T-helper 17 cell (primary cell): ENCODE measurements around the gene SPRR2D. TPM values are rescaled to one million over a fixed set of nuclear protein-coding genes. Genes with fewer than 3 reads are reported as not detected.

Experiments
- ATAC-seq: fragments of 150-1000 bp; cut with Tn5 transposase; 2 replicates; pipeline ENCODE4 v1.10.0; 2021; ENCODE audit warnings: mild to moderate bottlenecking, moderate library complexity
- DNase-seq, 3 donors: peaks; one replicate each; pipeline versions ENCODE4 v3.0.0 to v3.0.0-alpha.2; 2020 to 2021
- H3K9me3 ChIP-seq: one replicate; pipeline ENCODE4 v1.7.0; 2013; ENCODE audit warnings: low read length, mild to moderate bottlenecking; ENCODE audit not compliant: control insufficient read depth, poor library complexity, severe bottlenecking
- H3K27ac Mint-ChIP-seq: one replicate; pipeline ENCODE4 v1.8.0; 2022; ENCODE audit warnings: mild to moderate bottlenecking, moderate library complexity, mixed read lengths
- H3K27me3 Mint-ChIP-seq: one replicate; pipeline ENCODE4 v1.8.0; 2022; ENCODE audit warnings: mixed read lengths
- H3K36me3 Mint-ChIP-seq: one replicate; pipeline ENCODE4 v1.8.0; 2022; ENCODE audit warnings: low read depth, mixed read lengths
- H3K4me1 Mint-ChIP-seq: one replicate; pipeline ENCODE4 v1.8.0; 2022; ENCODE audit warnings: mild to moderate bottlenecking, mixed read lengths
- H3K4me3 Mint-ChIP-seq: one replicate; pipeline ENCODE4 v1.8.0; 2022; ENCODE audit warnings: mild to moderate bottlenecking, moderate library complexity, mixed read lengths
- total RNA-seq, 4 donors: library from RNA in 2 of 4; stranded (reverse) in 2 of 4; gene quantifications; one replicate each; pipeline ENCODE4 v1.2.3 and lab custom pipeline; 2022 to 2026

Gene SPRR2D
- total RNA-seq, 2 donors from 2014 or later = not detected

DNA sequence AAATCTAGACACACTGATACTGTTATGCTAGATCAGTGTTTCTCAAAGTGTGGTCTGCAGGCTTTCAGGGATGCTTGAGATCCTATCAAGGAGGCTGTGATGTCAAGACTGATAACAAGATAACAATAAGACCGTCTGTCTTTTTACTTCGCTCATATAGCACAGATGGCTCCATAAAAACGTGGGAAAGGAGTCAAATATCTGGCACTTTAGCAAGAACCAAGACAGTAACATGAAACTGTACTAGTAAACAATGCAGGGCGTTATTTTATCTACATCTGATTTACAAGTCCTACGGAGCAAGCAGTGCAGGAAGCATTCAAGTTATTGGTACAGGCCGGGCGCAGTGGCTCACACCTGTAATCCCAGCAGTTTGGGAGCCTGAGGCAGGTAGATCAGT, 43.0 kb downstream of the SPRR2D start:
- Mint-ChIP-seq H3K27ac (no peak overlapping the region), H3K4me1 (no peaks in the 10 kb centered on the region), H3K27me3 (peaks cover 36% of the 10 kb centered on the region), H3K36me3 (peaks cover 2% of the 10 kb centered on the region), H3K4me3 (no peak overlapping the region)
- ATAC-seq = no peak
- no peaks in the 10 kb centered on the region for H3K9me3 ChIP-seq
- no peak for DNase-seq

- Mint-ChIP-seq H3K36me3 (peaks cover 2% of the 10 kb centered on the region), H3K27me3 (peaks cover 40% of the 10 kb centered on the region), H3K4me1 (no peaks in the 10 kb centered on the region), H3K27ac (no peak overlapping the region), H3K4me3 (no peak overlapping the region)
- DNase-seq = no peak
- ATAC-seq = no peak
- H3K9me3 ChIP-seq = no peaks in the 10 kb centered on the region
Observed at GRCh38 chr1:152996633-152997400, 44.1 kb downstream of the SPRR2D start.

GRCh38 chr1:152995842-152996241, 45.1 kb downstream of the SPRR2D start:
- ATAC-seq (no peak), DNase-seq (no peak)
- no peaks in the 10 kb centered on the region for H3K9me3 ChIP-seq
- no peak overlapping the region for H3K27ac Mint-ChIP-seq
- no peak overlapping the region for H3K4me3 Mint-ChIP-seq
- H3K4me1 Mint-ChIP-seq = no peaks in the 10 kb centered on the region
- H3K36me3 Mint-ChIP-seq = peaks cover 4% of the 10 kb centered on the region
- H3K27me3 Mint-ChIP-seq = peaks cover 37% of the 10 kb centered on the region

- H3K27ac Mint-ChIP-seq = no peak overlapping the region
- ATAC-seq (no peak), DNase-seq (no peak)
- peaks cover 2% of the 10 kb centered on the region for H3K36me3 Mint-ChIP-seq
- no peak overlapping the region for H3K4me3 Mint-ChIP-seq
- peaks cover 33% of the 10 kb centered on the region for H3K27me3 Mint-ChIP-seq
- H3K9me3 ChIP-seq = no peaks in the 10 kb centered on the region
- H3K4me1 Mint-ChIP-seq = no peaks in the 10 kb centered on the region
Observed at GRCh38 chr1:152993186-152993585, 47.7 kb downstream of the SPRR2D start.

Other genes with a start within 250 kb of the SPRR2D start
- gene LCE1D, start 244.4 kb downstream of the SPRR2D start, total RNA-seq = not detected
- gene LCE1C, start 234.5 kb downstream of the SPRR2D start, total RNA-seq = not detected
- gene LCE1B, start 229.1 kb downstream of the SPRR2D start, total RNA-seq = not detected
- gene LCE1A, start 213.6 kb downstream of the SPRR2D start, total RNA-seq = not detected
- not detected for gene LCE6A, start 198.3 kb downstream of the SPRR2D start, total RNA-seq
- gene LCE7A, start 181.1 kb downstream of the SPRR2D start, total RNA-seq = not detected
- gene SMCP, start 162.8 kb downstream of the SPRR2D start, total RNA-seq = not detected
- gene IVL, start 132.6 kb downstream of the SPRR2D start, total RNA-seq = not detected
- not detected for gene SPRR5, start 93.9 kb downstream of the SPRR2D start, total RNA-seq
- not detected for gene SPRR4, start 70.5 kb downstream of the SPRR2D start, total RNA-seq
- gene SPRR1A, start 57.0 kb downstream of the SPRR2D start, total RNA-seq = not detected
- gene SPRR3, start 39.4 kb downstream of the SPRR2D start, total RNA-seq = not detected
- not detected for gene SPRR1B, start 9.9 kb downstream of the SPRR2D start, total RNA-seq
- gene SPRR2A, start 16.4 kb upstream of the SPRR2D start, total RNA-seq = not detected
- gene SPRR2B, start 30.5 kb upstream of the SPRR2D start, total RNA-seq = not detected
- not detected for gene SPRR2E, start 53.4 kb upstream of the SPRR2D start, total RNA-seq
- not detected for gene SPRR2F, start 72.4 kb upstream of the SPRR2D start, total RNA-seq
- not detected for gene SPRR2G, start 109.8 kb upstream of the SPRR2D start, total RNA-seq
- gene LELP1, start 162.3 kb upstream of the SPRR2D start, total RNA-seq = not detected
- not detected for gene PRR9, start 176.5 kb upstream of the SPRR2D start, total RNA-seq
- gene LORICRIN, start 218.6 kb upstream of the SPRR2D start, total RNA-seq = not detected